Measurements from ENCODE around the gene TMEM30A. TPM values are rescaled to one million over a fixed set of nuclear protein-coding genes. Genes with fewer than 3 reads are reported as not detected.

TMEM30A gene
- total RNA-seq, 2 donors from 2014 or later, result 20.8 to 60.7 TPM

DNA sequence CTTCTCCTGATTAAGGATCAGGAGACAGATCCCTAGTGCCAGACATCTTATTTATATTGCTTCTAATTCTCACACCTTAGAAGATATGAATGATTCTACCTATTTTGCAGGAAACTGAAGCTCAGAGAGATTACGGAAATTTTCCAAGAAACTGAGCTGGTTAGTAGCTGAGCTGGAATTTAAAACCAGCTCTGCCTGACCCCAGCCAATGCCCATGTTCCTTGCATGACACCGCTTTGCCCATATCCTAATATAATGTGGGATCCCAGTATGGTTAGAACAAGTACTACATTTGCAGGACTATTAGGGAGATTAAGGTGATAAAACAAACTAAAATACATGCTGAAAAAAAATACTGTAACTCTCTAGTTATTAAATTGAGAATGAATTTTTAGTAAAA, 1.9 kb downstream of the TMEM30A start:
- 30 to 48% methylated on average over 2 of the region's 2 CpGs for WGBS, 2 donors
- DNase-seq (no peak), ATAC-seq (no peak)
- Histone ChIP-seq H3K4me1 (peaks cover 69% of the 10 kb centered on the region), H3K27me3 (no peaks in the 10 kb centered on the region), H3K4me3 (no peak overlapping the region), H3K36me3 (replicated peaks in 1 of 2; ENCODE audit: insufficient read depth in 1 of 2, low read depth in 2 of 2) (no peaks in the 10 kb centered on the region), H3K27ac (no peak overlapping the region), H3K9me3 (no peaks in the 10 kb centered on the region)
- intact Hi-C loops (cut with DNase I), result no loop called here
- TF ChIP-seq, protein P1, sequence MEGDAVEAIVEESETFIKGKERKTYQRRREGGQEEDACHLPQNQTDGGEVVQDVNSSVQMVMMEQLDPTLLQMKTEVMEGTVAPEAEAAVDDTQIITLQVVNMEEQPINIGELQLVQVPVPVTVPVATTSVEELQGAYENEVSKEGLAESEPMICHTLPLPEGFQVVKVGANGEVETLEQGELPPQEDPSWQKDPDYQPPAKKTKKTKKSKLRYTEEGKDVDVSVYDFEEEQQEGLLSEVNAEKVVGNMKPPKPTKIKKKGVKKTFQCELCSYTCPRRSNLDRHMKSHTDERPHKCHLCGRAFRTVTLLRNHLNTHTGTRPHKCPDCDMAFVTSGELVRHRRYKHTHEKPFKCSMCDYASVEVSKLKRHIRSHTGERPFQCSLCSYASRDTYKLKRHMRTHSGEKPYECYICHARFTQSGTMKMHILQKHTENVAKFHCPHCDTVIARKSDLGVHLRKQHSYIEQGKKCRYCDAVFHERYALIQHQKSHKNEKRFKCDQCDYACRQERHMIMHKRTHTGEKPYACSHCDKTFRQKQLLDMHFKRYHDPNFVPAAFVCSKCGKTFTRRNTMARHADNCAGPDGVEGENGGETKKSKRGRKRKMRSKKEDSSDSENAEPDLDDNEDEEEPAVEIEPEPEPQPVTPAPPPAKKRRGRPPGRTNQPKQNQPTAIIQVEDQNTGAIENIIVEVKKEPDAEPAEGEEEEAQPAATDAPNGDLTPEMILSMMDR (IDR thresholded peaks at IDR 0.05), result no peak
- no peak for TF ChIP-seq POLR2A (IDR thresholded peaks at IDR 0.05)

DNA sequence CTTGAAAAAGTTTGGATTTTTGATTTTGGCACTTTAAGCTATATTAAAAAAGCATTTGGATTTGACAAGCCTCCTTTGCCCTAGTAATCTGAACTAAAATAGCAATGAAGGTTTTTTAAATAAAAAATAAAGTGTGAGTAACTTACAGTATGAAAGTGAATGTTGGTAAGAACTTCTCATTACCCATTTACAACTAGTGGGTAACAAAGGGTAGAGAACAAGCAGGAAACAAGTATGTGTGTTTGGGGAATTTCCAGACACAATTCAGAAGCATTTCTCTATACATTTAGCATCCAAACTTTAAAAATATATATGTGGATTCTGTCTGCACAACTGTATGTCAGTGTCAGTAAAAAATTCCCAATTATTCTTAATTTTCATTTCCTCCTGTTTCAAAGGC, 2.9 kb downstream of the TMEM30A start:
- no peak overlapping the region for H3K4me3 ChIP-seq
- H3K27ac ChIP-seq, result peak overlapping the region in 1 of 4 donors; percentile 60
- H3K27me3 ChIP-seq, result no peaks in the 10 kb centered on the region
- H3K36me3 ChIP-seq (replicated peaks in 1 of 2; ENCODE audit: insufficient read depth in 1 of 2, low read depth in 2 of 2), result no peaks in the 10 kb centered on the region
- intact Hi-C loops (cut with DNase I), result no loop called here
- no peaks in the 10 kb centered on the region for H3K9me3 ChIP-seq
- DNase-seq, result no peak
- peaks cover 68% of the 10 kb centered on the region for H3K4me1 ChIP-seq
- TF ChIP-seq, protein P1 (IDR thresholded peaks at IDR 0.05), result no peak
- no peak for TF ChIP-seq POLR2A (IDR thresholded peaks at IDR 0.05)
- ATAC-seq, result no peak

DNA sequence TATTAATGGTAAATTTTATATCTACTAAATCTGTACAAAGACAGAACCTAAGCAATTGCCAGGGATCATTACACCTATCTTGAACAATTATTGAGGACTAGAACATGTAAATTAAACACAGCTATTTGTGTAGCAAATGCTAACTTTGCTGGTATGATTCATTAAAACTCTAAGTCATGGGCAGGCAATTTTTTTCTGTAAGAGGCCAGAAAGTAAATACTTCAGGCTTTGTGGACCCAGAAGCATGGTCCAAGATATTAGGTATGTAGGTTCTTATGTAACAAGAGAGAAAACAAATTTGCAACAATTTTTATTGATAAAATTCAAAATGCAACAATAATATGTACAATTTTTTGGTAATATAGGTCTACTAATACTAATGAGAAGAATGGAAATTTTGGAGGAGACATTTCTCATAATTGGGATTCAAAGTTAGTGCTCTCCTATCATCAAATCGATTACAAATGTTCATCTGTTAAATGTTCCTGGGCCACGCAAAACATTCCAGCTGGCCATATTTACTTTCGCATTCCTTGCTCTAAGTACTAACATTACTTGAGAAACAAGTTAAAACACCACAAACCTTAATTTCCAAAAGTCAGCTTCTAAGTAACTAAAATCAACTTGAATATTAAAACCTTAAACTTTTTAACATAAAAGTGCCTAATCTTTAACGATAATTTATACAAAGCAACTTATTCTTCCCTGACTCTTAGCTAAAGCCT, 4.3 kb downstream of the TMEM30A start:
- Histone ChIP-seq H3K27me3 (no peaks in the 10 kb centered on the region), H3K9me3 (no peaks in the 10 kb centered on the region), H3K4me3 (no peak overlapping the region), H3K4me1 (peaks cover 66% of the 10 kb centered on the region), H3K36me3 (replicated peaks in 1 of 2; ENCODE audit: insufficient read depth in 1 of 2, low read depth in 2 of 2) (no peaks in the 10 kb centered on the region), H3K27ac (peak overlapping the region in 2 of 4 donors; percentile 38 to 60)
- ATAC-seq, result no peak
- 19 to 23% methylated on average over 4 of the region's 4 CpGs for WGBS, 2 donors
- intact Hi-C loops (cut with DNase I), result no loop called here
- DNase-seq, result no peak
- TF ChIP-seq, protein P1 (IDR thresholded peaks at IDR 0.05), result no peak
- no peak for TF ChIP-seq POLR2A (IDR thresholded peaks at IDR 0.05)

DNA sequence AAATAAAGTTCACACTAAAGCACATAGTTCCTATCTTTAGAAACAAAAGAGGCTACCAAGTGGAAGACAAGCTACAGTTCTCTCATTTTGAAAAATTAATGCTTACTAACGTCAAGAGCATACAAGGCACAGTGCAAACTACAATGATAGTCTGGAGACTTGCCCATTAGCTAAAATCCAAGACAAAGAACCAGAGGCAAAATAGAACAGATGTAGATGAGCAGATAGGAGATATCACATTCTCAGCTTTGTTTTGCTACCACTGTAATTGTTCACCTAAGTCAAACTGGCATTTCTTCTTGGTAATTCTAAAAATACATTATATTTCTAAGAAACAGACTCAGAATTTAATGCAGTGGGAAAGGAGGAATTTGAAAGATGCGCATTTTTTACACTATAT, 5.2 kb downstream of the TMEM30A start:
- WGBS, 2 donors, result 55 to 64% methylated on average over 2 of the region's 2 CpGs
- Histone ChIP-seq H3K27me3 (no peaks in the 10 kb centered on the region), H3K4me3 (no peak overlapping the region), H3K9me3 (no peaks in the 10 kb centered on the region), H3K36me3 (replicated peaks in 1 of 2; ENCODE audit: insufficient read depth in 1 of 2, low read depth in 2 of 2) (no peaks in the 10 kb centered on the region), H3K27ac (no peak overlapping the region), H3K4me1 (peaks cover 75% of the 10 kb centered on the region)
- DNase-seq, result no peak
- ATAC-seq, result no peak
- no peak for TF ChIP-seq POLR2A (IDR thresholded peaks at IDR 0.05)
- TF ChIP-seq, protein P1 (IDR thresholded peaks at IDR 0.05), result no peak
- intact Hi-C loops (cut with DNase I), result no loop called here

DNA sequence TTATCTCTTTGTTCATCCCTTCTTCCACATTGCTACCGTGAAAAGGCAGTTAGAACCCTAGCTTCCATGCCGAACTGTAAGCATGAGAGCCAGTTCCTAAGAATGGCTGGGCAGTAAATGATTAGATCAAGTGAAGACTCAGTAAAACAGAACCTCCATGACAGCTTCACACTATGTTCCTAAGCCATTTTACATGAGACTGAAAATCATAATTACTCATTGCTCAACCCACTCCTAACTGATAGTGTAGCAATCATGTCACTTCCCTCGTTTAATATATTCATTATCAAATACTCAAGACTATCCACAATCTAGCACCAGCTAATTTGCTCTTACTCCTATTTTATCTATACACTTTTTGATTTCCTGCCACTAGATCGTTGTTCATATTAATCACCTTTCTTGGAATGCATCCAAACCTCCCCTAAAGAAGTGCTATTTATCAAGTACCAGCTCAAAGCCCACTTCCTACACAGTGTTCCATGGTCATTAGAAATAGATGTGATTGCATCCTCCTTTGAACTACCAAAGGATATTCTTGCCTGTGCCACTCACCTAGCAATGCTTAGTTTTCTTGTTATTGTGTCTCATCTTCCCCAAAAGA, 6.0 kb downstream of the TMEM30A start:
- peaks cover 83% of the 10 kb centered on the region for H3K4me1 ChIP-seq
- intact Hi-C loops (cut with DNase I), result no loop called here
- 27% methylated on average over 4 of the region's 4 CpGs for WGBS, 2 donors

More for the DNA sequence above, 6.0 kb downstream of the TMEM30A start:
- Histone ChIP-seq H3K9me3 (no peaks in the 10 kb centered on the region), H3K27ac (no peak overlapping the region), H3K36me3 (replicated peaks in 1 of 2; ENCODE audit: insufficient read depth in 1 of 2, low read depth in 2 of 2) (no peaks in the 10 kb centered on the region), H3K4me3 (no peak overlapping the region), H3K27me3 (no peaks in the 10 kb centered on the region)
- ATAC-seq (no peak), DNase-seq (no peak)
- TF ChIP-seq, protein P1 (IDR thresholded peaks at IDR 0.05), result no peak
- TF ChIP-seq POLR2A (IDR thresholded peaks at IDR 0.05), result no peak

All from body of pancreas (tissue), 4 donors.